GM23338 (cell line): ENCODE measurements around the gene F8. TPM values are rescaled to one million over a fixed set of nuclear protein-coding genes. Genes with fewer than 3 reads are reported as not detected.

Experiments used
- ATAC-seq: fragments of 200-7000 bp; cut with Tn5 transposase; 3 replicates; pipeline ENCODE4 v1.9.1; 2020
- DNase-seq: peaks from one replicate; pipeline ENCODE4 v3.0.0-alpha.2; 2015; ENCODE audit warnings: low spot score
- H2AFZ ChIP-seq: fragments of 200-600 bp; sonication (generic); 2 replicates; pipeline ENCODE4 v1.8.0; 2016; ENCODE audit warnings: antibody characterized with exemption, mild to moderate bottlenecking, moderate library complexity
- H3F3A ChIP-seq: fragments of 200-600 bp; sonication (generic); replicated peaks from 2 replicates; pipeline ENCODE4 v1.8.0; 2017; ENCODE audit warnings: antibody characterized with exemption, mixed run types, low read depth
- H3K27ac ChIP-seq: fragments of 200-600 bp; sonication (generic); 2 replicates; pipeline ENCODE4 v1.6.1; 2016; ENCODE audit warnings: low read depth
- H3K27me3 ChIP-seq: fragments of 200-600 bp; sonication (generic); 2 replicates; pipeline ENCODE4 v1.8.0; 2016; ENCODE audit warnings: mild to moderate bottlenecking, mixed run types, moderate library complexity; ENCODE audit not compliant: insufficient read depth
- H3K36me3 ChIP-seq: fragments of 200-600 bp; sonication (generic); 2 replicates; pipeline ENCODE4 v1.8.0; 2016; ENCODE audit warnings: mild to moderate bottlenecking; ENCODE audit not compliant: insufficient read depth
- H3K4me1 ChIP-seq: fragments of 200-600 bp; sonication (generic); 2 replicates; pipeline ENCODE4 v1.8.0; 2016; ENCODE audit warnings: mild to moderate bottlenecking, moderate library complexity; ENCODE audit not compliant: insufficient read depth
- H3K4me2 ChIP-seq: fragments of 200-600 bp; sonication (generic); 2 replicates; pipeline ENCODE4 v1.7.1; 2017; ENCODE audit warnings: mixed run types
- H3K4me3 ChIP-seq: fragments of 200-600 bp; sonication (generic); 2 replicates; pipeline ENCODE4 v1.6.1; 2016; ENCODE audit warnings: mixed run types
- H3K79me2 ChIP-seq: fragments of 200-600 bp; sonication (generic); replicated peaks from 2 replicates; pipeline ENCODE4 v1.8.0; 2017; ENCODE audit warnings: mild to moderate bottlenecking; ENCODE audit not compliant: insufficient read depth
- H3K9me2 ChIP-seq: fragments of 200-600 bp; sonication (generic); 2 replicates; pipeline ENCODE4 v1.8.0; 2017; ENCODE audit not compliant: insufficient read depth
- H4K20me1 ChIP-seq: fragments of 200-600 bp; sonication (generic); replicated peaks from 2 replicates; pipeline ENCODE4 v1.8.0; 2017; ENCODE audit warnings: mild to moderate bottlenecking; ENCODE audit not compliant: insufficient read depth
- H3K27ac Mint-ChIP-seq: 2 replicates; pipeline ENCODE4 v1.8.0; 2020; ENCODE audit warnings: inconsistent platforms, mild to moderate bottlenecking, moderate library complexity, mixed read lengths
- H3K27me3 Mint-ChIP-seq: 3 replicates; pipeline ENCODE4 v1.8.0; 2022; ENCODE audit warnings: low read depth, mild to moderate bottlenecking, moderate library complexity, mixed read lengths, inconsistent platforms; ENCODE audit not compliant: insufficient read depth, poor library complexity
- H3K36me3 Mint-ChIP-seq: 3 replicates; pipeline ENCODE4 v1.8.0; 2021; ENCODE audit warnings: low read depth, mild to moderate bottlenecking, inconsistent platforms, moderate library complexity, mixed read lengths
- H3K4me1 Mint-ChIP-seq: 3 replicates; pipeline ENCODE4 v1.8.0; 2020; ENCODE audit warnings: mild to moderate bottlenecking, inconsistent platforms, mixed read lengths
- H3K4me3 Mint-ChIP-seq: 3 replicates; pipeline ENCODE4 v1.8.0; 2021; ENCODE audit warnings: moderate library complexity, mild to moderate bottlenecking, inconsistent platforms, mixed read lengths
- H3K9me3 Mint-ChIP-seq: 3 replicates; pipeline ENCODE4 v1.8.0; 2020; ENCODE audit warnings: moderate library complexity, mild to moderate bottlenecking, inconsistent platforms, mixed read lengths
- CREB1 ChIP-seq: fragments of 250-450 bp; sonication (Bioruptor Pico); IDR thresholded peaks from 2 replicates; pipeline ENCODE4 v1.5.0; 2020; ENCODE audit warnings: low read depth, mild to moderate bottlenecking, moderate library complexity
- EZH2 ChIP-seq: fragments of 200-600 bp; sonication (generic); IDR thresholded peaks from one replicate; pipeline ENCODE4 v1.8.0; 2017; ENCODE audit warnings: antibody characterized with exemption, mild to moderate bottlenecking, low read depth; ENCODE audit not compliant: unreplicated experiment
- JUNB ChIP-seq: IDR thresholded peaks from one replicate; pipeline ENCODE4 v1.6.1; 2016; ENCODE audit warnings: antibody characterized with exemption; ENCODE audit not compliant: unreplicated experiment
- POLR2AphosphoS5 ChIP-seq: IDR thresholded peaks from 2 replicates; pipeline ENCODE4 v1.6.1; 2016; ENCODE audit warnings: antibody characterized with exemption, low read depth
- ZNF114 ChIP-seq: fragments of 250-450 bp; sonication (Bioruptor Pico); IDR thresholded peaks from 2 replicates; pipeline ENCODE4 v1.5.0; 2020; ENCODE audit warnings: mild to moderate bottlenecking, moderate library complexity
- ZNF331 ChIP-seq: fragments of 250-450 bp; sonication (Bioruptor Pico); IDR thresholded peaks from 2 replicates; pipeline ENCODE4 v1.5.0; 2020; ENCODE audit warnings: low read depth, mild to moderate bottlenecking, moderate library complexity
- polyA plus RNA-seq: library from polyadenylated mRNA; unstranded; fragments of >200 nt; fragmentation: Nextera tagmentation; extraction: Ambion mirVana; gene quantifications from 2 replicates; pipeline ENCODE4 v1.2.1, GENCODE V29; 2016
- total RNA-seq: library from RNA; depleted of rRNA; stranded (reverse); fragments of >200 nt; shearing (Covaris generic); gene quantifications from 2 replicates; pipeline ENCODE4 v1.2.3, GENCODE V29; 2014
- TF ChIP-seq, protein P1 (sequence below): IDR thresholded peaks from one replicate; pipeline ENCODE4 v1.6.1; 2018; ENCODE audit warnings: antibody characterized with exemption; ENCODE audit not compliant: unreplicated experiment
- TF ChIP-seq, protein P2 (sequence below): IDR thresholded peaks from 2 replicates; pipeline ENCODE4 v1.6.1; 2016; ENCODE audit warnings: antibody characterized with exemption

The F8 gene
- total and polyA plus RNA-seq, 2 experiments from 2014 or later, result 0.70 to 1.8 TPM

DNA sequence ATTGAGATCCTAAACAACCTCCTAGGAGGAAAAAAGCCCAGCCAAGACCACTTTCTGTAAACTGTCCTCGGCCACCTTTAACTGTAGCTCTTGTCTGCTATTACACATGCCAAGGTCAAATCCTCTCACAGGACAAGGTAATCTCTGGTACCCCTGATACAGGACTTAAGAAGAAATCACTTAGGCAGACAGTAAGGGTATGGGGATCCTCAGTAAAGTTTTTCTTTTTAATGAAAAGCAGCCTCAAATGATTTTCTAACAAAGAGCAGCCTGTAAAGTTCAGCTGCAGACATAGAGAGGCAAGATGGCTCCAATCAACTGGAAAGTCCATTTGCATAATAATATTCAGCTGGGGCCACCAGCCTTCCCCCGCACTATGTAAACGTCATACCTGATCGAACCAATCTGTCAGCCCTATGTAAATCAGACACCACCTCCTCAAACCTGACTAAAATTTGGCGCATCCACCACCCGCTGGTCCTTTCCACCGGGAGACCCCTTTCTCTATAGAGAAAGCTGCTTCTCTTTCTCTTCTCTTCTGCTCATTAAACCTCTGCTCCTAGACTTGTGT lies 202.7 kb downstream of the F8 start:
- H3K4me3 Mint-ChIP-seq, result peak overlapping the region; percentile 41
- H3K27ac ChIP-seq, result peak overlapping the region; percentile 96

DNA sequence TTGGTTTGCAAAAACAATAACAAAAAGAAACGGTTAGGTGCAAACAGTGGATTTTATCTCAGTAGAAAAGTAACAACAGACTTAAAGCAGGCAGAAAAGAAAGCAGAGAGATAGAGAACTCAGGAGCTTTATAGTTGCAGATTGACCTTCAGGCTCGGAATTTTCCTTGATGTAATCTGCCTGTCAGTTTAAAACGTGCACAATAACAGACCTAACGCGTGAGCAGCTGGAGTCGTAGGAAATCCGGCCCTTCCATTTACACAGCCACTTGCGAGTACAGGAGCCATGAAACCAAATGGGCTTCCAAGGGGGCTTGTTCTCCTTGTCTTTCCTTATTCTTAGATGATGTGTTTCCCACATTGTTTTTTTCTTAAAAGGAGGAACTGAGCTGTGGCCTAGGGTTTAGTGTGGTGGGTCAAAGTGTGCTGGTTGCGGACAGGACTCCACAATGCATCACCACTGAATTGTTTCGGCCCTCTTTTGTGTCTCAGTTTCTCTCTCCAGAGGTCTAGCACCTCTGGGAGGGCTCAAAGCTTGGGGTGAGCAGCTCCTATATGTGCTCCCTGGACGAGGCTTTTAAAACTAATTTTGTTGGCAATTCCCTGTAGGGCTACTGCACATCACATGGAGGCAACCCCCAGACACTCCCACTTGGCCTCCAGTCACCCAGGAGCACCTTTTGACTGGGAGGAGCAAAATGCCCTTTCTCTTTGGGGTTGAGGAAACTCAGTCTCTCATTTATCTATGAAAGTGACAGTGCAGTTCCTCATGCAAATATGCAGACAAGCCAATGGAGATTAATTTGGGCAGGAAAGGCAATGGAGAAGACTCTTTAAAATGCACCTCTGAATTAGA lies 203.4 kb downstream of the F8 start:
- Histone ChIP-seq H3K79me2 (no peaks in the 10 kb centered on the region; the same call in 1 of the 2 replicates), H3K4me2 (peak overlapping the region; percentile 42; the same call in 1 of the 2 replicates), H3K27me3 (no peaks in the 10 kb centered on the region), H3K9me2 (no peaks in the 10 kb centered on the region), H3F3A (0 out of 2 replicates have a peak, but pooled peaks cover 4% of the 10 kb centered on the region), H2AFZ (no peak overlapping the region), H3K27ac (peak overlapping the region; percentile 96), H3K4me3 (no peak overlapping the region), H3K36me3 (no peaks in the 10 kb centered on the region), H3K4me1 (peaks cover 16% of the 10 kb centered on the region; the same call in 1 of the 2 replicates), H4K20me1 (no peaks in the 10 kb centered on the region)
- Mint-ChIP-seq H3K27me3 (peaks cover 4% of the 10 kb centered on the region), H3K4me3 (no peak overlapping the region), H3K27ac (peak overlapping the region; percentile 76; the same call in 1 of the 2 replicates), H3K36me3 (peaks cover 24% of the 10 kb centered on the region), H3K4me1 (peaks cover 38% of the 10 kb centered on the region), H3K9me3 (peaks cover 20% of the 10 kb centered on the region)
- ATAC-seq, result no peak
- no peak for DNase-seq
- no peak for TF ChIP-seq CREB1 (CRISPR knock-in tag)
- TF ChIP-seq, protein P1, sequence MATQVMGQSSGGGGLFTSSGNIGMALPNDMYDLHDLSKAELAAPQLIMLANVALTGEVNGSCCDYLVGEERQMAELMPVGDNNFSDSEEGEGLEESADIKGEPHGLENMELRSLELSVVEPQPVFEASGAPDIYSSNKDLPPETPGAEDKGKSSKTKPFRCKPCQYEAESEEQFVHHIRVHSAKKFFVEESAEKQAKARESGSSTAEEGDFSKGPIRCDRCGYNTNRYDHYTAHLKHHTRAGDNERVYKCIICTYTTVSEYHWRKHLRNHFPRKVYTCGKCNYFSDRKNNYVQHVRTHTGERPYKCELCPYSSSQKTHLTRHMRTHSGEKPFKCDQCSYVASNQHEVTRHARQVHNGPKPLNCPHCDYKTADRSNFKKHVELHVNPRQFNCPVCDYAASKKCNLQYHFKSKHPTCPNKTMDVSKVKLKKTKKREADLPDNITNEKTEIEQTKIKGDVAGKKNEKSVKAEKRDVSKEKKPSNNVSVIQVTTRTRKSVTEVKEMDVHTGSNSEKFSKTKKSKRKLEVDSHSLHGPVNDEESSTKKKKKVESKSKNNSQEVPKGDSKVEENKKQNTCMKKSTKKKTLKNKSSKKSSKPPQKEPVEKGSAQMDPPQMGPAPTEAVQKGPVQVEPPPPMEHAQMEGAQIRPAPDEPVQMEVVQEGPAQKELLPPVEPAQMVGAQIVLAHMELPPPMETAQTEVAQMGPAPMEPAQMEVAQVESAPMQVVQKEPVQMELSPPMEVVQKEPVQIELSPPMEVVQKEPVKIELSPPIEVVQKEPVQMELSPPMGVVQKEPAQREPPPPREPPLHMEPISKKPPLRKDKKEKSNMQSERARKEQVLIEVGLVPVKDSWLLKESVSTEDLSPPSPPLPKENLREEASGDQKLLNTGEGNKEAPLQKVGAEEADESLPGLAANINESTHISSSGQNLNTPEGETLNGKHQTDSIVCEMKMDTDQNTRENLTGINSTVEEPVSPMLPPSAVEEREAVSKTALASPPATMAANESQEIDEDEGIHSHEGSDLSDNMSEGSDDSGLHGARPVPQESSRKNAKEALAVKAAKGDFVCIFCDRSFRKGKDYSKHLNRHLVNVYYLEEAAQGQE, result no peak
- TF ChIP-seq ZNF114 (CRISPR knock-in tag), result no peak
- TF ChIP-seq ZNF331 (CRISPR knock-in tag), result no peak
- no peak for TF ChIP-seq JUNB
- TF ChIP-seq, protein P2, sequence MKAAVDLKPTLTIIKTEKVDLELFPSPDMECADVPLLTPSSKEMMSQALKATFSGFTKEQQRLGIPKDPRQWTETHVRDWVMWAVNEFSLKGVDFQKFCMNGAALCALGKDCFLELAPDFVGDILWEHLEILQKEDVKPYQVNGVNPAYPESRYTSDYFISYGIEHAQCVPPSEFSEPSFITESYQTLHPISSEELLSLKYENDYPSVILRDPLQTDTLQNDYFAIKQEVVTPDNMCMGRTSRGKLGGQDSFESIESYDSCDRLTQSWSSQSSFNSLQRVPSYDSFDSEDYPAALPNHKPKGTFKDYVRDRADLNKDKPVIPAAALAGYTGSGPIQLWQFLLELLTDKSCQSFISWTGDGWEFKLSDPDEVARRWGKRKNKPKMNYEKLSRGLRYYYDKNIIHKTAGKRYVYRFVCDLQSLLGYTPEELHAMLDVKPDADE, result no peak
- no peak for TF ChIP-seq EZH2

More for the DNA sequence above, 202.7 kb downstream of the F8 start:
- peak overlapping the region; percentile 8; the same call in 1 of the 2 replicates for H3K4me3 ChIP-seq
- H3K4me1 ChIP-seq, result peaks cover 12% of the 10 kb centered on the region; the same call in 1 of the 2 replicates
- 0 out of 2 replicates have a peak, but pooled peaks cover 4% of the 10 kb centered on the region for H3F3A ChIP-seq
- peak overlapping the region; percentile 50 for H3K4me2 ChIP-seq
- H2AFZ ChIP-seq, result no peak overlapping the region
- no peaks in the 10 kb centered on the region for H3K9me2 ChIP-seq
- H4K20me1 ChIP-seq, result no peaks in the 10 kb centered on the region
- peaks cover 20% of the 10 kb centered on the region for H3K9me3 Mint-ChIP-seq
- peaks cover 24% of the 10 kb centered on the region for H3K36me3 Mint-ChIP-seq
- ATAC-seq (no peak), DNase-seq (peak; percentile 43)
- H3K27ac Mint-ChIP-seq, result peak overlapping the region; percentile 91
- H3K4me1 Mint-ChIP-seq, result peaks cover 36% of the 10 kb centered on the region
- peaks cover 4% of the 10 kb centered on the region for H3K27me3 Mint-ChIP-seq
- no peak for TF ChIP-seq ZNF114 (CRISPR knock-in tag)
- TF ChIP-seq POLR2AphosphoS5, result peak; percentile 26; the same call in 1 of the 2 replicates
- TF ChIP-seq, protein P1, result no peak
- H3K27me3 ChIP-seq, result no peaks in the 10 kb centered on the region
- no peaks in the 10 kb centered on the region for H3K36me3 ChIP-seq
- no peaks in the 10 kb centered on the region; the same call in 1 of the 2 replicates for H3K79me2 ChIP-seq
